ENCODE data around the gene NCBP1. TPM values are rescaled to one million over a fixed set of nuclear protein-coding genes. Genes with fewer than 3 reads are reported as not detected.

The NCBP1 gene
- total RNA-seq, 3 donors from 2014 or later: 25.0 to 33.2 (median 30.2) TPM

GRCh38 chr9:97670586-97670985, 37.0 kb downstream of the NCBP1 start:
- H3K27me3 ChIP-seq: no peaks in the 10 kb centered on the region
- no peak overlapping the region for H3K27ac ChIP-seq
- no peaks in the 10 kb centered on the region for H3K9me3 ChIP-seq
- intact Hi-C loops (cut with DNase I; ENCODE audit: low total_unique reads): no loop called here
- H3K4me3 ChIP-seq: no peak overlapping the region
- TF ChIP-seq POLR2AphosphoS5 (IDR thresholded peaks at IDR 0.05) (no peak), POLR2A (IDR thresholded peaks at IDR 0.05) (no peak), CTCF (IDR thresholded peaks at IDR 0.05) (no peak)
- no peaks in the 10 kb centered on the region for H3K4me1 ChIP-seq
- DNase-seq (ENCODE audit: low spot score in 2 of 2): no peak
- peaks cover 6% of the 10 kb centered on the region for H3K36me3 ChIP-seq

GRCh38 chr9:97672403-97672802, 38.8 kb downstream of the NCBP1 start:
- Histone ChIP-seq H3K27me3 (no peaks in the 10 kb centered on the region), H3K27ac (no peak overlapping the region), H3K4me1 (no peaks in the 10 kb centered on the region), H3K36me3 (peaks cover 6% of the 10 kb centered on the region), H3K4me3 (no peak overlapping the region), H3K9me3 (no peaks in the 10 kb centered on the region)
- DNase-seq (ENCODE audit: low spot score in 2 of 2): no peak
- TF ChIP-seq CTCF (IDR thresholded peaks at IDR 0.05) (no peak), POLR2AphosphoS5 (IDR thresholded peaks at IDR 0.05) (no peak), POLR2A (IDR thresholded peaks at IDR 0.05) (no peak)
- intact Hi-C loops (cut with DNase I; ENCODE audit: low total_unique reads): no loop called here

GRCh38 chr9:97673922-97674321, 40.3 kb downstream of the NCBP1 start:
- Histone ChIP-seq H3K4me1 (no peaks in the 10 kb centered on the region), H3K9me3 (no peaks in the 10 kb centered on the region), H3K27me3 (no peaks in the 10 kb centered on the region), H3K27ac (no peak overlapping the region), H3K36me3 (peaks cover 3% of the 10 kb centered on the region), H3K4me3 (no peak overlapping the region)
- no peak for TF ChIP-seq POLR2AphosphoS5 (IDR thresholded peaks at IDR 0.05)
- no peak for TF ChIP-seq CTCF (IDR thresholded peaks at IDR 0.05)
- no peak for TF ChIP-seq POLR2A (IDR thresholded peaks at IDR 0.05)
- intact Hi-C loops (cut with DNase I; ENCODE audit: low total_unique reads): no loop called here
- DNase-seq (ENCODE audit: low spot score in 2 of 2): no peak

GRCh38 chr9:97675655-97676054, 42.0 kb downstream of the NCBP1 start:
- intact Hi-C loops (cut with DNase I; ENCODE audit: low total_unique reads): no loop called here

GRCh38 chr9:97682242-97682641, 48.6 kb downstream of the NCBP1 start:
- Histone ChIP-seq H3K27me3 (no peaks in the 10 kb centered on the region), H3K27ac (no peak overlapping the region), H3K36me3 (no peaks in the 10 kb centered on the region), H3K4me1 (no peaks in the 10 kb centered on the region), H3K4me3 (no peak overlapping the region), H3K9me3 (no peaks in the 10 kb centered on the region)
- intact Hi-C loops (cut with DNase I; ENCODE audit: low total_unique reads): no loop called here
- DNase-seq (ENCODE audit: low spot score in 2 of 2): no peak
- no peak for TF ChIP-seq POLR2AphosphoS5 (IDR thresholded peaks at IDR 0.05)
- no peak for TF ChIP-seq CTCF (IDR thresholded peaks at IDR 0.05)
- TF ChIP-seq POLR2A (IDR thresholded peaks at IDR 0.05): no peak

More at GRCh38 chr9:97675655-97676054, 42.0 kb downstream of the NCBP1 start:
- Histone ChIP-seq H3K27me3 (no peaks in the 10 kb centered on the region), H3K27ac (no peak overlapping the region), H3K36me3 (no peaks in the 10 kb centered on the region), H3K4me3 (no peak overlapping the region), H3K9me3 (no peaks in the 10 kb centered on the region), H3K4me1 (no peaks in the 10 kb centered on the region)
- no peak for DNase-seq (ENCODE audit: low spot score in 2 of 2)
- no peak for TF ChIP-seq POLR2AphosphoS5 (IDR thresholded peaks at IDR 0.05)
- no peak for TF ChIP-seq POLR2A (IDR thresholded peaks at IDR 0.05)
- no peak for TF ChIP-seq CTCF (IDR thresholded peaks at IDR 0.05)

Measured in breast epithelium (tissue), 4 donors.